ENCODE results near the gene RASD1. TPM values are rescaled to one million over a fixed set of nuclear protein-coding genes. Genes with fewer than 3 reads are reported as not detected.

RASD1 gene
- total RNA-seq, 5 donors from 2014 or later (not counting 1 experiment from before 2014, with no cell fraction given): 0.70 to 2.9 (median 2.0) TPM

DNA sequence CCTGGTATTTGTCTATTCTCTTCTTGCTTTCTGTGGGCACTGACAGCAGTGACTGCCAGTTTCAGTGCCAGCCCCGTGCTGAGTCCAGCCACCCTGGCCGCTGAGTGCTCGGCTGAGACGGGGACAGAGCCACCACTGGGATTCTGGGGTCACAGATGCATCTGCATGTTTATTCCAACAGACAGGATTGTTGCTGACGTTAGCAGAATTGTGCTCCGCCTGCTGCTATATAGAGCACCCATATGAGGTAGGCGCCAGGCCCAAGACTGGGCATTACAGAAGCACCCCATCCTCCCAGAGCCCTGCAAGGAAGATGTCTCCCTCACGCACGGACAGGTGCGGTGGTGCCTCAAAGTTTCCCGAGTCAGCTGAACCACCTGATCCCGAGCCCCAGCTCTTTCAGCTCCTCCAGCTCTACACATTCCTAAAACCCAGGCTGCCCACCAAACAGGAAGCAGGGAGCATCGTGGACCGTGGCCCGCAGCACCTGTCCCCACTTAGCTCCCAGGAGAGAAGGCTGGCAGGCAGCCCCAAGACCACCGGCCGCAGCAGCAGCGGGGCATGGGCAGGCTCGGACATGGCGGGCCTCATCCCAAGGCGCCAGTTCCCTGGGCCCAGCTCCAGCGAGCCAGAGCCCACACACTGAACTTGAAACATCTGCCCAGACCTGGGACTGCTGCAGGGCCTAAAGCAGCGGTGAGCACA, 44.9 kb upstream of the RASD1 start:
- POLR2A ChIA-PET: interaction anchor here in 1 of 2 donors (0.7 kb wide), 1 partner anchor 358 kb away, joined by 3 read pairs; no protein-coding TSS in a partner anchor
- no peaks in the 10 kb centered on the region for H3K4me1 ChIP-seq (ENCODE audit: control insufficient read depth in 1 of 2, extremely low read depth in 1 of 2, insufficient read depth in 2 of 2, low read length in 2 of 2)
- H3K36me3 Mint-ChIP-seq: no peaks in the 10 kb centered on the region
- no peaks in the 10 kb centered on the region for H3K9me3 ChIP-seq
- no peak overlapping the region for H3K4me3 Mint-ChIP-seq
- no peak overlapping the region for H3K4me3 ChIP-seq (ENCODE audit: control insufficient read depth in 1 of 2, extremely low read depth in 1 of 2, low read length in 1 of 2)
- 93% methylated on average over 22 of the region's 23 CpGs for WGBS (ENCODE audit: insufficient coverage)
- no peak overlapping the region for H3K27ac ChIP-seq (ENCODE audit: low read length)
- H3K4me1 Mint-ChIP-seq: no peaks in the 10 kb centered on the region
- no peak overlapping the region for H3K27ac Mint-ChIP-seq
- CTCF ChIA-PET: interaction anchor here in 1 of 2 donors (0.7 kb wide), 1 partner anchor 524 kb away, joined by 4 read pairs; no protein-coding TSS in a partner anchor
- no peaks in the 10 kb centered on the region for H3K27me3 ChIP-seq (replicated peaks in 1 of 2; ENCODE audit: control insufficient read depth in 2 of 2, extremely low read depth in 1 of 2, insufficient read depth in 2 of 2, low read length in 1 of 2)
- H3K36me3 ChIP-seq (ENCODE audit: control insufficient read depth in 2 of 2, extremely low read depth in 1 of 2, insufficient read depth in 1 of 2, low read length in 1 of 2): no peaks in the 10 kb centered on the region
- H3K27me3 Mint-ChIP-seq: no peaks in the 10 kb centered on the region
- ATAC-seq (replicated peaks in 1 of 4): no peak
- DNase-seq: no peak
- H3K9me3 Mint-ChIP-seq: no peaks in the 10 kb centered on the region

DNA sequence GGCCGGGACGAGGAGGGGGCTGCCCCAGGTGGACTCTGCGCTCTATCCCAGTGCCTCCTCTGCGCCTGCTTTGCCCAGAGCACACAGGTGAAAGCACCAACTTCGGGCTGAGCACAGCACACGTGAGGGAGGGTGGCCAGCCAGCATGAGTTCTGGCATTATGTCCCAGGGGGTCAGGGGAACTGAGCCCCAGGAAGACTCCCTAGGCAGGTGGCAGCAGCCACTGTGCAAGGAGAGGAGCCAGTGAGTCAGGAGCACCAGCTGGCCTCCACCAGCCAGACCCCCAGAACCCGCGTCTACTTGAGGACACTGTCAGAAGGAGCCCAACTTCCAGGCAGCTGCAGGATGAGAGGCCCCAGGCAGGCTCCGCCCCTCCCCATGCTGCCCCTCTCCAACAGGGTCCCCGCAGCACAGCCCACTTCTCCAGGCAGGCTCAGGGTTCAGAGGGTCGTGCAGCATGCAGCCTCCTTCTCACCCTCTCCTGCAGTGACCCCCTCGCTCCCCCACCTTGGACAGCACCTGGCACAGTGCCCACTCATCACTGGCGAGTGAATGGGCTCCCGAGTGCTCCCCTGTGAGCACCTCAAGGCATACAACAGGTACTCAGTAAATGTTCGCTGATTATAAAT, 44.2 kb upstream of the RASD1 start:
- Histone ChIP-seq H3K4me1 (ENCODE audit: control insufficient read depth in 1 of 2, extremely low read depth in 1 of 2, insufficient read depth in 2 of 2, low read length in 2 of 2) (no peaks in the 10 kb centered on the region), H3K27me3 (replicated peaks in 1 of 2; ENCODE audit: control insufficient read depth in 2 of 2, extremely low read depth in 1 of 2, insufficient read depth in 2 of 2, low read length in 1 of 2) (no peaks in the 10 kb centered on the region), H3K27ac (ENCODE audit: low read length) (no peak overlapping the region), H3K9me3 (no peaks in the 10 kb centered on the region), H3K36me3 (ENCODE audit: control insufficient read depth in 2 of 2, extremely low read depth in 1 of 2, insufficient read depth in 1 of 2, low read length in 1 of 2) (no peaks in the 10 kb centered on the region), H3K4me3 (ENCODE audit: control insufficient read depth in 1 of 2, extremely low read depth in 1 of 2, low read length in 1 of 2) (no peak overlapping the region)
- no peaks in the 10 kb centered on the region for H3K9me3 Mint-ChIP-seq
- ChIA-PET CTCF (no interaction called here), POLR2A (no interaction called here)
- no peaks in the 10 kb centered on the region for H3K27me3 Mint-ChIP-seq
- no peak for ATAC-seq (replicated peaks in 1 of 4)
- no peak overlapping the region for H3K4me3 Mint-ChIP-seq
- no peaks in the 10 kb centered on the region for H3K4me1 Mint-ChIP-seq
- 80% methylated on average over 12 of the region's 15 CpGs for WGBS (ENCODE audit: insufficient coverage)
- H3K36me3 Mint-ChIP-seq: no peaks in the 10 kb centered on the region
- no peak for DNase-seq
- H3K27ac Mint-ChIP-seq: no peak overlapping the region

DNA sequence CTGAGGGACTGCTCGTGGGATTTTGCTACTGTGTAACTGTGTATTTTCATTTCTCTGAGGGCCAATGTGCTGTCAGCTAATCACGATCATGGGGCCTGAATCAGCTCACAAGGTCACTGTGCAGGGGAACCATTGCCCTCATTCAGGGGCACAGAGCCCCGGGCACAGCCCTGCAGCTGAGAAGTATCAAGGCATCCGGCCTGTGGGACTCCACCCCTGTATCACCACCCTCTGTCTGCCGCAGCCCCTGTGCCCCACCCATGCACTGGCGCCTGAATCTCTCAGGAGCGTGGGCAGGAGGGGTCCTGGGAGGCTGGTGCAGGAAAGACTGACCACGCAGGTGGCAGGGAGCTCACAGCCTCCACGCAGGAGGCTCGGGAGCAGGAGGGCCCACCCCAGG, 43.4 kb upstream of the RASD1 start:
- no peaks in the 10 kb centered on the region for H3K27me3 ChIP-seq (replicated peaks in 1 of 2; ENCODE audit: control insufficient read depth in 2 of 2, extremely low read depth in 1 of 2, insufficient read depth in 2 of 2, low read length in 1 of 2)
- DNase-seq (no peak), ATAC-seq (replicated peaks in 1 of 4) (no peak)
- CTCF ChIA-PET: no interaction called here
- H3K9me3 ChIP-seq: no peaks in the 10 kb centered on the region
- no peaks in the 10 kb centered on the region for H3K9me3 Mint-ChIP-seq
- 84% methylated on average over 9 of the region's 10 CpGs for WGBS (ENCODE audit: insufficient coverage)
- H3K36me3 ChIP-seq (ENCODE audit: control insufficient read depth in 2 of 2, extremely low read depth in 1 of 2, insufficient read depth in 1 of 2, low read length in 1 of 2): no peaks in the 10 kb centered on the region
- H3K36me3 Mint-ChIP-seq: no peaks in the 10 kb centered on the region
- H3K27ac ChIP-seq (ENCODE audit: low read length): no peak overlapping the region
- POLR2A ChIA-PET: no interaction called here
- no peak overlapping the region for H3K4me3 ChIP-seq (ENCODE audit: control insufficient read depth in 1 of 2, extremely low read depth in 1 of 2, low read length in 1 of 2)
- no peaks in the 10 kb centered on the region for H3K27me3 Mint-ChIP-seq
- no peaks in the 10 kb centered on the region for H3K4me1 Mint-ChIP-seq
- H3K4me1 ChIP-seq (ENCODE audit: control insufficient read depth in 1 of 2, extremely low read depth in 1 of 2, insufficient read depth in 2 of 2, low read length in 2 of 2): no peaks in the 10 kb centered on the region
- no peak overlapping the region for H3K27ac Mint-ChIP-seq
- H3K4me3 Mint-ChIP-seq: no peak overlapping the region

DNA sequence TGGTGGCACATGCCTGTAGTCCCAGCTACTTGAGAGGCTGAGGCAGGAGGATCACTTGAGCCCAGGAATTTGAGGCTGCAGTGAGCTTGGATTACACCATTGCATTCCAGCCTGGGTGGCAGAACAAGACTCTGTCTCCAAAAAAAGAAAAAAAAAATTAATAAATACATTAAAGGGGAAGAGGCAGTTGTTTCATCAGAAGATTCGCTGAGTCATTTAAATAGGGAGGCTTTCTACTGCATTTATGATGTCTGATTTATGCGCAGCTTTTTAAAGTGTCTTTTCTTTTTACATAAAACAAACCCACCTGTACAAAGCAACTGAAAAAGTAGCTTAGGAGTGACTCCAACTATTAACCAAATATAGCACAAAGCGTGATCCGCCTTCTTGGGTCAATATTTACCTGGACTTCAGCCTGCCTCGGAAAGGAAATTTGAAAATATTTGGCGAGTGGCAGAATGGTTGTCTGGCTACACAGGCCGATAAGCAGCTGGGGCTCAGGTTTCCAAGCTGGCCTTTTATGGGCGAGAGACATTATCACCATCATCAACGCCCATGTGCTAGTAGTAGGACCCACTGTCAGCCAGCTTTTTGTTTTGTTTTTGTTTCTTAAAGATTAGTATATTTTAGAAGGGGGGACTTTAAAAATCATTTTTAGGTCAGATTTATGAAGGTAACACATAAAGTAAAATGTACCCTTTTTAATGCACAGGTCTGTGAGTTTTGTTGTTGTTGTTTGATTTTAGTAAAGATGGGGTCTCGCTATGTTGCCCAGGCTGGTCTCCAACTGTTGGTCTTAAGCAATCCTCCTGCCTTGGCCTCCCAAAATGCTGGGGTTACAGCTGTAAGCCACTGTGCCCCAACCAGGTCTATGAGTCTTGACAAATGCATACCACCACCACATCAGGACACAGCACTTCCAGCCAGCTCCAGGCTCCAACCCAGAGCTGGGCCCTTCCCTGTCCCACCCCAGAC, 42.5 kb upstream of the RASD1 start:
- no peaks in the 10 kb centered on the region for H3K4me1 ChIP-seq (ENCODE audit: control insufficient read depth in 1 of 2, extremely low read depth in 1 of 2, insufficient read depth in 2 of 2, low read length in 2 of 2)
- H3K27me3 ChIP-seq (replicated peaks in 1 of 2; ENCODE audit: control insufficient read depth in 2 of 2, extremely low read depth in 1 of 2, insufficient read depth in 2 of 2, low read length in 1 of 2): no peaks in the 10 kb centered on the region
- no peaks in the 10 kb centered on the region for H3K9me3 Mint-ChIP-seq
- H3K4me3 Mint-ChIP-seq: no peak overlapping the region
- no peak for ATAC-seq (replicated peaks in 1 of 4)
- 95% methylated on average over 5 of the region's 10 CpGs for WGBS (ENCODE audit: insufficient coverage)
- no peaks in the 10 kb centered on the region for H3K9me3 ChIP-seq
- H3K27me3 Mint-ChIP-seq: no peaks in the 10 kb centered on the region
- POLR2A ChIA-PET: interaction anchor here in 1 of 2 donors (0.6 kb wide), 1 partner anchor 9 kb away, joined by 3 read pairs; no protein-coding TSS in a partner anchor
- no peak for DNase-seq
- CTCF ChIA-PET: no interaction called here
- no peaks in the 10 kb centered on the region for H3K36me3 ChIP-seq (ENCODE audit: control insufficient read depth in 2 of 2, extremely low read depth in 1 of 2, insufficient read depth in 1 of 2, low read length in 1 of 2)
- H3K27ac ChIP-seq (ENCODE audit: low read length): no peak overlapping the region
- no peaks in the 10 kb centered on the region for H3K36me3 Mint-ChIP-seq
- H3K4me1 Mint-ChIP-seq: no peaks in the 10 kb centered on the region
- no peak overlapping the region for H3K4me3 ChIP-seq (ENCODE audit: control insufficient read depth in 1 of 2, extremely low read depth in 1 of 2, low read length in 1 of 2)
- no peak overlapping the region for H3K27ac Mint-ChIP-seq

DNA sequence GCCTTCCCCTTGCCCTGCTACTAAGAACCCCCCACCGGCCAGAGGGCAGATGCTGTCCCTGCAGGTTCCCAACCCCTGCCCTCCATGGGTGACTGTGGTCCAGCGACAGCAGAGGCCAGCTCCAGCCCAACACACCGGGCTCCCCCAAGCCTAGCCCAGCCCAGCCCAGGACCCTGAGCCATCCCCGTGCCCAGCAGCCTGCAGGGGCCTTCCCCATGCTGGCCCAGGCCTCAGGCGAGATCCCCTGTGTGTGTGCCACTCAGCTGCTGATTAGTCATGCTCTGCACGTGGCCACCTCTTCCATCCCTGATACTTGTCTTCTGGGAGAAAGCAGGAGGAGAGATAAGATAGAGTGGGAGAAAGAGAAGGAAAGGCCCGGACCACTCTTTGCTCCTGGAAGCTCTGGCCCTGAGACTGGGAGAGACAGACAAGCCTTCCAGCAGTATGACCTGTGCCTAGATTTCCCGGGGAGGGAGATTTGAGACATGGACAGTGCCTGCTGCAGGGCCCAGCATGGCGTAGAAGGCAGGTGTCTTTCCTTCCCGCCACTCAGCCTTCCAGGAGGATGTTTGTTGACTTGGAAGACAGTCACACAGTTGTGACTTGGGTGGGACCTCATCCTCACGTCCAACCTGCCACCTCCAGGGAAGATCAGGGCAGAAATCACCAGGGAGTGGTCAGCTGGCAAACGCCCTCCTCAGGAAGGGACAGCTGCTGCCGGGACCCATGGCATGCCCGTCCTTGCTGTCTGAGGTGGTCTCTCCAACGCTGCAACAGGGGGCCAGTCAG, 41.3 kb upstream of the RASD1 start:
- Mint-ChIP-seq H3K9me3 (no peaks in the 10 kb centered on the region), H3K27me3 (no peaks in the 10 kb centered on the region), H3K4me1 (no peaks in the 10 kb centered on the region), H3K4me3 (no peak overlapping the region), H3K27ac (no peak overlapping the region), H3K36me3 (no peaks in the 10 kb centered on the region)
- Histone ChIP-seq H3K4me1 (ENCODE audit: control insufficient read depth in 1 of 2, extremely low read depth in 1 of 2, insufficient read depth in 2 of 2, low read length in 2 of 2) (no peaks in the 10 kb centered on the region), H3K27ac (ENCODE audit: low read length) (no peak overlapping the region), H3K4me3 (ENCODE audit: control insufficient read depth in 1 of 2, extremely low read depth in 1 of 2, low read length in 1 of 2) (no peak overlapping the region), H3K36me3 (ENCODE audit: control insufficient read depth in 2 of 2, extremely low read depth in 1 of 2, insufficient read depth in 1 of 2, low read length in 1 of 2) (no peaks in the 10 kb centered on the region), H3K9me3 (no peaks in the 10 kb centered on the region), H3K27me3 (replicated peaks in 1 of 2; ENCODE audit: control insufficient read depth in 2 of 2, extremely low read depth in 1 of 2, insufficient read depth in 2 of 2, low read length in 1 of 2) (no peaks in the 10 kb centered on the region)
- ChIA-PET CTCF (no interaction called here), POLR2A (interaction anchor here in 1 of 2 donors (0.6 kb wide), 1 partner anchor 11 kb away, joined by 3 read pairs; no protein-coding TSS in a partner anchor)
- WGBS (ENCODE audit: insufficient coverage): 93% methylated on average over 9 of the region's 15 CpGs
- ATAC-seq (replicated peaks in 1 of 4): no peak
- no peak for DNase-seq

DNA sequence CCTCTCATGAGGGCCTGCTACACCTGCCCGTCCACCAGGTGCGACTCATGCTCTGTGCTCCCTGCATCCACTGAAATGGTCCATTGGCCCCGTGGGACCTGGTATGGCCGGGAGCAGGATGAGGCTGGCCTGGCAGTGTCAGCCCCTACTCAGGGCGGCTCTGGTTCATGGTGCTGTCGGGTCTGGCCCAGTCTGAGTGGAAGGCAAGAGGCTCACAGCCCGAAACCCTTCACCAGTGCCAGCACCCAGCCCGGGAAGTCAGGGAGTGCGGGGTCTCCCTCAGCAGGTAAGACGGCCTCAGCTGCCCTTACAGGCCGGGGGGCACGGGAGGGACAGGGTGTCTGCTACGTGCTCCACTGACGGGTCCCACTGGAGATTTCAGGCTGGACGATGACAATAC, 40.5 kb upstream of the RASD1 start:
- Histone ChIP-seq H3K27me3 (replicated peaks in 1 of 2; ENCODE audit: control insufficient read depth in 2 of 2, extremely low read depth in 1 of 2, insufficient read depth in 2 of 2, low read length in 1 of 2) (no peaks in the 10 kb centered on the region), H3K4me3 (ENCODE audit: control insufficient read depth in 1 of 2, extremely low read depth in 1 of 2, low read length in 1 of 2) (no peak overlapping the region), H3K27ac (ENCODE audit: low read length) (no peak overlapping the region), H3K4me1 (ENCODE audit: control insufficient read depth in 1 of 2, extremely low read depth in 1 of 2, insufficient read depth in 2 of 2, low read length in 2 of 2) (no peaks in the 10 kb centered on the region), H3K36me3 (ENCODE audit: control insufficient read depth in 2 of 2, extremely low read depth in 1 of 2, insufficient read depth in 1 of 2, low read length in 1 of 2) (no peaks in the 10 kb centered on the region), H3K9me3 (no peaks in the 10 kb centered on the region)
- Mint-ChIP-seq H3K4me1 (no peaks in the 10 kb centered on the region), H3K9me3 (no peaks in the 10 kb centered on the region), H3K36me3 (no peaks in the 10 kb centered on the region), H3K4me3 (no peak overlapping the region), H3K27ac (no peak overlapping the region), H3K27me3 (no peaks in the 10 kb centered on the region)
- ATAC-seq (replicated peaks in 1 of 4) (no peak), DNase-seq (no peak)
- POLR2A ChIA-PET: no interaction called here
- CTCF ChIA-PET: no interaction called here
- 89% methylated on average over 15 of the region's 15 CpGs for WGBS (ENCODE audit: insufficient coverage)
